Heart right ventricle (tissue), 16 donors: Measurements from ENCODE around the gene RIMBP2. TPM values are rescaled to one million over a fixed set of nuclear protein-coding genes. Genes with fewer than 3 reads are reported as not detected.

Experiments used
- ATAC-seq, 8 donors: fragments of 200-7000 bp; cut with Tn5 transposase; one replicate each; pipeline ENCODE4 v1.9.1; 2020; ENCODE audit warnings: mild to moderate bottlenecking in 8 of 8, moderate library complexity in 8 of 8, moderate number of reproducible peaks in 1 of 8
- DNase-seq, 2 donors: peaks; one replicate each; pipeline ENCODE4 v3.0.0-alpha.2; 2020
- H3K27ac ChIP-seq, 10 donors: fragments of 200-600 bp; sonication (generic) in 2 of 10; one replicate each; pipeline versions ENCODE4 v1.5.0 to v1.8.0; 2020 to 2022; ENCODE audit warnings: mild to moderate bottlenecking in 3 of 10
- H3K27me3 ChIP-seq, 7 donors: fragments of 200-600 bp; one replicate each; pipeline ENCODE4 v1.8.0; 2021 to 2022; ENCODE audit warnings: mild to moderate bottlenecking in 2 of 7
- H3K36me3 ChIP-seq, 9 donors: fragments of 200-600 bp; sonication (generic) in 1 of 9; one replicate each; pipeline versions ENCODE4 v1.5.0 to v1.8.0; 2020 to 2022; ENCODE audit warnings: mild to moderate bottlenecking in 2 of 9
- H3K4me1 ChIP-seq, 9 donors: fragments of 200-600 bp; sonication (generic) in 1 of 9; one replicate each; pipeline versions ENCODE4 v1.5.0 to v1.8.0; 2020 to 2022; ENCODE audit warnings: mild to moderate bottlenecking in 4 of 9
- H3K4me3 ChIP-seq, 10 donors: fragments of 200-600 bp; sonication (generic) in 2 of 10; one replicate each; pipeline versions ENCODE4 v1.5.0 to v1.8.0; 2020 to 2022; ENCODE audit warnings: mild to moderate bottlenecking in 7 of 10, moderate library complexity in 2 of 10
- H3K9me3 ChIP-seq, 11 donors: fragments of 200-600 bp in 10 of 11; sonication (generic) in 2 of 11; one replicate each; pipeline versions ENCODE4 v1.5.0 to v1.8.0; 2013 to 2022; ENCODE audit warnings: mild to moderate bottlenecking in 2 of 11, control low read depth in 1 of 11, moderate library complexity in 1 of 11
- WGBS, 2 donors: extraction: QIAGEN DNeasy Blood & Tissue Kit; methylation state at CpG; one replicate each; pipeline ENCODE4 v1.1.7; 2013; ENCODE audit warnings: inconsistent platforms in 1 of 2; 5-methylcytosine and 5-hydroxymethylcytosine counted together
- intact Hi-C, 10 donors: fragments of 100-400 bp; cut with DNase I; formaldehyde crosslinking; loops; one replicate each; pipeline versions ENCODE4 v1.11.1 to v1.14.2; 2022
- polyA plus RNA-seq, 2 donors: library from polyadenylated mRNA; stranded (reverse); fragments of 200-250 nt; gene quantifications; one replicate each; pipeline ENCODE4 v1.2.3, GENCODE V29; 2013
- total RNA-seq, 10 donors: library from RNA; stranded (reverse); fragmentation: NEBNext Ultra II Directional in 3 of 10; extraction: Animal tissue kit (Norgen Biotek cat#: 25700) in 3 of 10; gene quantifications; one replicate each; pipeline versions ENCODE4 v1.2.1 to v1.2.4, GENCODE V29; 2021 to 2023
- TF ChIP-seq, protein P1 (sequence below), 9 donors: fragments of 200-600 bp; sonication (generic) in 2 of 9; IDR thresholded peaks; one replicate each; pipeline versions ENCODE4 v1.5.0 to v1.8.0; 2021 to 2022; ENCODE audit warnings: antibody characterized with exemption in 9 of 9, mild to moderate bottlenecking in 5 of 9, moderate library complexity in 1 of 9
- donor health status: Arrhythmogenic right ventricular cardiomyopathy.
- donor health status: ischemic (EF 13 %, LVEDD 7.1; RV severe dilation, severe dysfunction).
- donor health status: healthy with polysubstance abuse.
- donor health status: DM: no; HTN: yes; CAD: no.
- donor health status: DM: no; HTN: no; CAD: no.
- donor health status: ischemic (EF 25% LVEDD 6.9; RV normal size, moderate dysfunction).
- donor health status: ischemic (EF 25% LVEDD 5.7; RV mildly dilated, moderate dysfunction).
- donor health status: healthy.
- donor health status: DM: yes; HTN: yes; CAD: no.
- donor health status: Ischemic cardiomyopathy.
- donor health status: ischemic (EF 35%, LVEDD 5.7; RV mildly dilated, moderate dysfunction).
- donor health status: nonischemic (EF 11% LVEDD 7.7; RV severe dilation, severe dysfunction).
- donor health status: DM: yes; HTN: yes; CAD: no.
- donor health status: PGD.
- donor health status: ischemic (EF 29% LVEDD 5.4; RV normal size, mild dysfunction).
- donor health status: nonischemic (EF 23%, LVEDD 6.1; RV moderate dilation, normal function).

The RIMBP2 gene
- total and polyA plus RNA-seq, 12 donors = 0.01 to 0.17 (median 0.05) TPM; not detected in 9

DNA sequence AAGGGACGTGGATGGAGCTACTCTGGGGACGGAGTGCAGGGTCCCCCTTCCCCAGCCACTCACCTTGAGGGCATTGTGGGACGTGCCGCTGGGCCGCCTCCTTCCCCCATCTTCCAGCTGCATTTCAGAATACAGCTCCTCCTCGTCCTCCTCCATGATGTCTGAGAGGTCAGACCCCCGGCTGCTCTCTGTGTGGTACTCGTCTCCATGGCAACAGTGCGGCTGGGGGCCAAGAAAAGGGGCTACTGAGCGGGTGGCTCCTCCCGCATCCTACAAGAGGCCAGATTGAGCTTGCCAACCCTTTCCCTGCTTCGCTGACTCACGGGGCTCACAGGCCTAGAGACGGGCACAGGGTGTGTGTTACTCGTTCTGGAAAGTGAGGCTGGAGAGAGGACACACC is 288.0 kb downstream of the RIMBP2 start:
- no peak overlapping the region for H3K27ac ChIP-seq
- WGBS, 2 donors = 58 to 62% methylated on average over 15 of the region's 15 CpGs
- peaks cover 0 to 8% (median 0%) of the 10 kb centered on the region in 11 donors for H3K9me3 ChIP-seq
- H3K36me3 ChIP-seq = no peaks in the 10 kb centered on the region
- TF ChIP-seq, protein P1, sequence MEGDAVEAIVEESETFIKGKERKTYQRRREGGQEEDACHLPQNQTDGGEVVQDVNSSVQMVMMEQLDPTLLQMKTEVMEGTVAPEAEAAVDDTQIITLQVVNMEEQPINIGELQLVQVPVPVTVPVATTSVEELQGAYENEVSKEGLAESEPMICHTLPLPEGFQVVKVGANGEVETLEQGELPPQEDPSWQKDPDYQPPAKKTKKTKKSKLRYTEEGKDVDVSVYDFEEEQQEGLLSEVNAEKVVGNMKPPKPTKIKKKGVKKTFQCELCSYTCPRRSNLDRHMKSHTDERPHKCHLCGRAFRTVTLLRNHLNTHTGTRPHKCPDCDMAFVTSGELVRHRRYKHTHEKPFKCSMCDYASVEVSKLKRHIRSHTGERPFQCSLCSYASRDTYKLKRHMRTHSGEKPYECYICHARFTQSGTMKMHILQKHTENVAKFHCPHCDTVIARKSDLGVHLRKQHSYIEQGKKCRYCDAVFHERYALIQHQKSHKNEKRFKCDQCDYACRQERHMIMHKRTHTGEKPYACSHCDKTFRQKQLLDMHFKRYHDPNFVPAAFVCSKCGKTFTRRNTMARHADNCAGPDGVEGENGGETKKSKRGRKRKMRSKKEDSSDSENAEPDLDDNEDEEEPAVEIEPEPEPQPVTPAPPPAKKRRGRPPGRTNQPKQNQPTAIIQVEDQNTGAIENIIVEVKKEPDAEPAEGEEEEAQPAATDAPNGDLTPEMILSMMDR (IDR thresholded peaks at IDR 0.05) = no peak
- no peak for ATAC-seq
- H3K27me3 ChIP-seq = peaks cover 0 to 7% (median under 1%) of the 10 kb centered on the region in 7 donors
- no peaks in the 10 kb centered on the region for H3K4me1 ChIP-seq
- no peak for DNase-seq
- no peak overlapping the region for H3K4me3 ChIP-seq
- intact Hi-C loops = no loop called here

DNA sequence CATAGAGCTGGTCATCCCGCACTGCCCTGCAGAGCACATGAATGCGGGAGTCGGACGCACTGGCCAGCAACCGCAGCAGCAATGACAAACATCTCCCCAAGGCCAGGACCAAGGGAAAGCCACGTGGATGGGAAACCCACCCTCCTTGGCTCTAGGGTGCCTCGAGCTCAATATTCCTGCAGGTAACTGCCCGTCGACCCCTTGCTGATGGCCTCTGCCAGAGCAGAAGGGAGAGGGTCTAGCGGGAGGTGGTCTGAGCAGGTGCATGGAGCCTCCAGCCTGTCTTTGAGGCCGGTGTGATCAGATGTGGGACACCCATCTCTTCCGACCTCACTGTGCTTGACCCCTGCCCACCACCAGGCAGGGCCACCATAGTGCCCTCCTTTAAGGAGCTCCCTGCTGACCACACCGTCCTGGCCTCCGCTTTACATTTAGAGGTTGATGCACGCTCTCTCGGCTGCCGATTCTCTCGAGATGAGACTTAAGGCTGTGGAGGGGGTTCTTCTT is 288.7 kb downstream of the RIMBP2 start:
- peaks cover 0 to 12% (median 4%) of the 10 kb centered on the region in 7 donors for H3K27me3 ChIP-seq
- H3K9me3 ChIP-seq = peaks cover 0 to 2% (median 0%) of the 10 kb centered on the region in 11 donors
- TF ChIP-seq, protein P1 (IDR thresholded peaks at IDR 0.05) = no peak
- 86 to 88% methylated on average over 18 of the region's 18 CpGs for whole genome bisulfite sequencing, 2 donors
- no peak overlapping the region for H3K4me3 ChIP-seq
- ATAC-seq (no peak), DNase-seq (no peak)
- H3K36me3 ChIP-seq = no peaks in the 10 kb centered on the region
- no peaks in the 10 kb centered on the region for H3K4me1 ChIP-seq
- intact Hi-C loops = no loop called here
- H3K27ac ChIP-seq = no peak overlapping the region

DNA sequence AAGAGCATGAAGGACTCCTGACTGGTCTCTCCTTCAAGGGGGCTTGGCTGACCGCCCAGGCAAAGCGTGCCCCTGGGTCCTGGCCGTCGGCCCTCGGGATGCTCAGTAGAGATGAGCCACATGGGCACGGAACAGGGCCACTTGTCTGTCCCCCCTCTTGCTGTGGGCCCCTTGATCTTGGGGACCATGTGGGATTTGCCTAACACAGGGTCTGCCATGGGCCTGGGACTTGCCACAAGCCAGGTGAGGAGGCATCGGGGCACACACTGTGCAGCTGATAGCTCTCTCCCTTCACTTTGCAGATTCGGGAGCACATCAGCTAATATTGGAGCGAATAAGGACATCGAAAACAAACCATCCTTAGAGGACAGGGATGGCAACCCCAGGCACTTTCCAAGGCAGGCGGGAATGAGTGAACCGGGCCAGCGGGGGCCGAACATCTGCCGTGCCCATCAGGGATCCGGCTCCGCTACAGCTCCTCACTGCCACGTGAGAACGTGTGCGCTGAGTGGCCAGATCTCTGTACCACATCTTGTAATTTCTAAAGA is 290.3 kb downstream of the RIMBP2 start:
- intact Hi-C loops = no loop called here
- no peaks in the 10 kb centered on the region for H3K36me3 ChIP-seq
- H3K4me3 ChIP-seq = no peak overlapping the region
- H3K27me3 ChIP-seq = peaks cover 0 to 19% (median 4%) of the 10 kb centered on the region in 7 donors
- no peak overlapping the region for H3K27ac ChIP-seq
- no peaks in the 10 kb centered on the region for H3K9me3 ChIP-seq
- ATAC-seq = no peak
- no peaks in the 10 kb centered on the region for H3K4me1 ChIP-seq
- no peak for DNase-seq
- TF ChIP-seq, protein P1 (IDR thresholded peaks at IDR 0.05) = no peak
- 87 to 88% methylated on average over 20 of the region's 20 CpGs for WGBS, 2 donors

DNA sequence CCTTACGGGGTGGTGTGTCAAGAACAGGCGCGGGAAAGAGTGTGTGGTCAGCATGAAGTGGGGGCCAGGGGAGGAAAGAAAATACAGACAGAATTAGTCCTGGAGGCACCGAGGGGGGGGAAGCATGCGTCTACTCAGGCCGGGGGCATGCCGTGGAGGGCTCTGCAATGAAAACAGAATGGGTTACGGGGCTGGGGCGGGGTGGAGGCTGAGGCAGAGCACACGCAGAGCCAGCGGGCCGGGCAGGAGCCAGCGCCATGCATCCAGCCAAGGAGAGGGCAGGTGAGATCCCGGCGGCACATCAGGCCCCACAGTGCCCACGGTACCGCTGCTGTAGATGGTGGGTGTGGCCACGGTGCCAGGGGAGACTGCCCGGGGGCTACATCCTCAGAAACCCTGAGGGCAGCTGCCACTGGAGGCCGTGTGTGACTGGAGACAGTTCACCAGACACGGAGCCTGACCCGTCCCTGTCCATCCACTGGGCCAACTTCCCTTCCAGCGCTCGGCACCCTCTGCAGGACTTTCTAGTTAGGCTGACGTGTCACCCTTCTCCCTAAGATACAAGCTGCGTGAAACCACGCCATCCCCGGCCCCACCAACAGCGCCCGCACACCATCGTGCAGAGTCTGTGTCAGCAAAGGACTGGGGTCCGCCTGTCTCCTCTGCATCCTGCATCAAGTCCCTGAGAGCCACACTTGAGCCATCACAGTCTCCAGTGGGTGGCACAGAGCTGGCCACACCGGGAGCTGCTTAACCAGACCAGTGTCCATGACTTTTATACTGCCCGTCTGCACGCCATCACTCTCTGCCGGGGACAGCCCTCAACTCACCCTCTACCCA is 291.0 kb downstream of the RIMBP2 start:
- TF ChIP-seq, protein P1 (IDR thresholded peaks at IDR 0.05) = no peak
- Histone ChIP-seq H3K4me3 (no peak overlapping the region), H3K9me3 (no peaks in the 10 kb centered on the region), H3K36me3 (no peaks in the 10 kb centered on the region), H3K4me1 (no peaks in the 10 kb centered on the region), H3K27ac (no peak overlapping the region), H3K27me3 (peaks cover 0 to 19% (median 4%) of the 10 kb centered on the region in 7 donors)
- intact Hi-C loops = no loop called here
- peak in 2 of 8 donors; percentile 6 to 28 for ATAC-seq
- DNase-seq = no peak
- WGBS, 2 donors = 88 to 90% methylated on average over 36 of the region's 36 CpGs
